Sigmoid colon (tissue), 7 donors: ENCODE measurements around the gene LENEP. TPM values are rescaled to one million over a fixed set of nuclear protein-coding genes. Genes with fewer than 3 reads are reported as not detected.
A peak's percentile ranks its signal among the peaks of the same experiment; 100 is the strongest.

Source experiments
- DNase-seq: peaks from one replicate; pipeline ENCODE4 v3.0.0-alpha.2; 2019
- H3K27ac ChIP-seq, 4 donors: fragments of 200-600 bp; sonication (generic); one replicate each; pipeline ENCODE4 v1.5.1; 2016 to 2019; ENCODE audit warnings: mild to moderate bottlenecking in 1 of 4
- H3K27me3 ChIP-seq, 3 donors: fragments of 200-600 bp; sonication (generic); one replicate each; pipeline ENCODE4 v1.5.1; 2019; ENCODE audit warnings: mild to moderate bottlenecking in 1 of 3
- H3K36me3 ChIP-seq, 4 donors: fragments of 200-600 bp; sonication (generic); one replicate each; pipeline ENCODE4 v1.5.1; 2016 to 2019
- H3K4me1 ChIP-seq, 4 donors: fragments of 200-600 bp; sonication (generic); one replicate each; pipeline ENCODE4 v1.5.1; 2017 to 2019
- H3K4me3 ChIP-seq, 4 donors: fragments of 200-600 bp; sonication (generic); one replicate each; pipeline ENCODE4 v1.5.1; 2017 to 2019; ENCODE audit warnings: mild to moderate bottlenecking in 2 of 4, moderate library complexity in 1 of 4
- H3K9me3 ChIP-seq, 4 donors: fragments of 200-600 bp in 3 of 4; sonication (generic) in 3 of 4; one replicate each; pipeline versions ENCODE4 v1.5.1 to v1.6.1; 2013 to 2019
- CTCF ChIP-seq, 4 experiments: fragments of 450-650 bp in 3 of 4; fragments of 200-600 bp in 1 of 4; IDR thresholded peaks; one replicate each; pipeline ENCODE4 v1.5.1; 2016 to 2019; ENCODE audit warnings: antibody characterized with exemption in 4 of 4, mild to moderate bottlenecking in 3 of 4, moderate library complexity in 2 of 4
- EP300 ChIP-seq, 4 donors: sonication (generic); formaldehyde crosslinking; IDR thresholded peaks; one replicate each; pipeline ENCODE4 v1.6.1; 2017; ENCODE audit warnings: antibody characterized with exemption in 4 of 4
- POLR2A ChIP-seq, 2 donors: fragments of 450-650 bp; IDR thresholded peaks; one replicate each; pipeline ENCODE4 v1.6.1; 2016; ENCODE audit warnings: antibody characterized with exemption in 2 of 2, mild to moderate bottlenecking in 2 of 2, moderate library complexity in 2 of 2
- POLR2AphosphoS5 ChIP-seq, 4 donors: sonication (generic); formaldehyde crosslinking; IDR thresholded peaks; one replicate each; pipeline ENCODE4 v1.6.1; 2017; ENCODE audit warnings: antibody characterized with exemption in 4 of 4
- WGBS, 2 donors: extraction: QIAGEN DNeasy Blood & Tissue Kit; methylation state at CpG; one replicate each; pipeline ENCODE4 v1.1.7; 2013; 5-methylcytosine and 5-hydroxymethylcytosine counted together
- intact Hi-C: fragments of 100-400 bp; cut with DNase I; formaldehyde crosslinking; loops from one replicate; pipeline ENCODE4 v1.15.1; 2023
- polyA plus RNA-seq, 3 donors: library from polyadenylated mRNA; stranded (reverse); fragments of 200-250 nt; gene quantifications; one replicate each; pipeline ENCODE4 v1.2.3, GENCODE V29; 2013
- total RNA-seq, 4 donors: library from RNA; depleted of rRNA; stranded (reverse); fragments of >200 nt; gene quantifications; one replicate each; pipeline ENCODE4 v1.1.0, GENCODE V29; 2016
- donor health status: healthy with polysubstance abuse.
- donor health status: Bipolar disorder and iron deficiency.
- donor health status: healthy.

The LENEP gene
- total and polyA plus RNA-seq, 7 donors: 0.39 TPM; not detected in 6

- no peak for DNase-seq
- peaks cover 16 to 34% (median 25%) of the 10 kb centered on the region in 4 donors for H3K36me3 ChIP-seq
- H3K9me3 ChIP-seq: no peaks in the 10 kb centered on the region
- no peak for TF ChIP-seq POLR2AphosphoS5 (IDR thresholded peaks at IDR 0.05)
- no peak overlapping the region for H3K4me3 ChIP-seq
- no peaks in the 10 kb centered on the region for H3K27me3 ChIP-seq
- peaks cover 0 to 61% (median 55%) of the 10 kb centered on the region in 4 donors for H3K4me1 ChIP-seq
- intact Hi-C loops: no loop called here
- WGBS, 2 donors: 94 to 96% methylated on average over 7 of the region's 7 CpGs
- peak overlapping the region in 1 of 4 donors; percentile 11 for H3K27ac ChIP-seq
These were observed 34.0 kb upstream of the LENEP start for GRCh38 chr1:154959426-154959780.

GRCh38 chr1:154960446-154961136 is 32.8 kb upstream of the LENEP start:
- peak overlapping the region; percentile 94 to 99 (median 96) for H3K27ac ChIP-seq
- H3K4me1 ChIP-seq: peaks cover 0 to 49% (median 43%) of the 10 kb centered on the region in 4 donors
- WGBS, 2 donors: 25 to 28% methylated on average over 10 of the region's 10 CpGs
- peak overlapping the region; percentile 69 to 98 (median 92) for H3K4me3 ChIP-seq
- H3K36me3 ChIP-seq: peaks cover 21 to 45% (median 34%) of the 10 kb centered on the region in 4 donors
- no peak for DNase-seq
- no peak for TF ChIP-seq EP300 (IDR thresholded peaks at IDR 0.05)
- TF ChIP-seq POLR2AphosphoS5 (IDR thresholded peaks at IDR 0.05): no peak
- no peak for TF ChIP-seq CTCF (IDR thresholded peaks at IDR 0.05)
- no peak for TF ChIP-seq POLR2A (IDR thresholded peaks at IDR 0.05)
- H3K27me3 ChIP-seq: no peaks in the 10 kb centered on the region
- H3K9me3 ChIP-seq: no peaks in the 10 kb centered on the region
- intact Hi-C loops: loop anchor here (1.0 to 5.0 kb wide), 2 partner anchors 37 to 57 kb away; no protein-coding TSS in a partner anchor

- Histone ChIP-seq H3K27ac (peak within 1 kb of the TSS; percentile 94 to 99 (median 96)), H3K4me3 (peak within 1 kb of the TSS; percentile 69 to 98 (median 92)), H3K36me3 (peaks cover 21 to 54% (median 41%) of the 10 kb centered on the region in 4 donors), H3K27me3 (no peaks in the 10 kb centered on the region), H3K4me1 (peaks cover 0 to 45% (median 39%) of the 10 kb centered on the region in 4 donors), H3K9me3 (no peaks in the 10 kb centered on the region)
- WGBS, 2 donors: 0 to 1% methylated on average over 93 of the region's 93 CpGs
- peak; percentile 88 for DNase-seq
- intact Hi-C loops: loop anchor here (1.0 to 5.0 kb wide), 2 partner anchors 36 to 56 kb away; no protein-coding TSS in a partner anchor
- TF ChIP-seq CTCF (IDR thresholded peaks at IDR 0.05) (peak in 2 of 4 experiments; percentile 42 to 60), POLR2AphosphoS5 (IDR thresholded peaks at IDR 0.05) (peak; percentile 83 to 96 (median 90)), POLR2A (IDR thresholded peaks at IDR 0.05) (peak; percentile 59 to 87), EP300 (IDR thresholded peaks at IDR 0.05) (no peak)
These were observed 31.9 kb upstream of the LENEP start, which contains the start of gene PYGO2 for GRCh38 chr1:154961207-154962155. Gene PYGO2, minus strand, starts transcription at chr1:154961782. Its CDS starts 206 bp downstream, at chr1:154961576.

GRCh38 chr1:154962156-154962749 is 31.1 kb upstream of the LENEP start:
- no peak for DNase-seq
- whole genome bisulfite sequencing, 2 donors: 2 to 3% methylated on average over 25 of the region's 25 CpGs
- Histone ChIP-seq H3K27me3 (no peaks in the 10 kb centered on the region), H3K27ac (peak overlapping the region; percentile 94 to 99 (median 96)), H3K4me1 (peaks cover 0 to 38% (median 32%) of the 10 kb centered on the region in 4 donors), H3K9me3 (no peaks in the 10 kb centered on the region), H3K4me3 (peak overlapping the region; percentile 69 to 98 (median 92)), H3K36me3 (peaks cover 23 to 62% (median 48%) of the 10 kb centered on the region in 4 donors)
- intact Hi-C loops: loop anchor here (5.0 kb wide), 1 partner anchor 35 kb away; no protein-coding TSS in a partner anchor
- no peak for TF ChIP-seq POLR2A (IDR thresholded peaks at IDR 0.05)

DNA sequence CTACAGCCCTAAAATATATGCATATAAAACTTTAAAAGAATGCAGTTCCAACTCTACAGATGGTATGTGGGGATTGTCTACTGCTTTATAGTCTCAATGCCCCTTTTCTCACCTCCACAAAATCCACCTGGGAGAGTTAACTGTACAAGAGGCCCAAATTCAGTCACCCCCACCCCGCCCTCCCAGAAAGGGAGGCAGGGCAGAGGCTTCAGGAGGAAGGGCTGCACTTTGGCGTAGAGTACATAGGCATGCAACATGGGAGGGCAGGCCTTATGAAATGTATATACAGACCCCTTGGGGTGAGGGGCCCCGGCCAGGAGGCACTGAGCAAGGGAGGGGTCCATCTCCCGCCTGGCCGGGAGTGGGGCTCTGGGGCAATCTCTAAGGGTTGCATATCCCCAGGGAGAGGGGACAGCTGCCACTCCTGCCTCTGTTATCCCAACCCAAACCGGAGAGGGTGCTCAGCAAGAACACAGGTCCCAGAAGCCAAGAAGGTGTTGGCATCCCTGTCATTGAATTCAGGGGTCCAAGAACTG is 30.5 kb upstream of the LENEP start:
- Histone ChIP-seq H3K27ac (peak overlapping the region; percentile 94 to 99 (median 96)), H3K4me3 (peak overlapping the region; percentile 69 to 98 (median 92)), H3K4me1 (peaks cover 0 to 33% (median 30%) of the 10 kb centered on the region in 4 donors), H3K9me3 (no peaks in the 10 kb centered on the region), H3K36me3 (peaks cover 29 to 68% (median 51%) of the 10 kb centered on the region in 4 donors), H3K27me3 (no peaks in the 10 kb centered on the region)
- DNase-seq: no peak
- 76 to 81% methylated on average over 6 of the region's 6 CpGs for WGBS, 2 donors
- intact Hi-C loops: loop anchor here (5.0 kb wide), 1 partner anchor 34 kb away; no protein-coding TSS in a partner anchor
- TF ChIP-seq POLR2AphosphoS5 (IDR thresholded peaks at IDR 0.05) (no peak), POLR2A (IDR thresholded peaks at IDR 0.05) (no peak), EP300 (IDR thresholded peaks at IDR 0.05) (no peak), CTCF (IDR thresholded peaks at IDR 0.05) (no peak)
